RWPE2 (cell line): ENCODE measurements around the gene TRIM9.

Source experiments
- ATAC-seq: fragments of 200-7000 bp; cut with Tn5 transposase; 3 replicates; pipeline ENCODE4 v1.9.1; 2021; ENCODE audit warnings: low read depth
- DNase-seq: peaks from one replicate; pipeline ENCODE4 v3.0.0-alpha.2; 2020; ENCODE audit warnings: low spot score
- H3K27ac ChIP-seq: fragments of 450-650 bp; 2 replicates; pipeline ENCODE4 v1.5.1; 2017; ENCODE audit warnings: mild to moderate bottlenecking; ENCODE audit not compliant: poor library complexity, severe bottlenecking
- H3K27me3 ChIP-seq: fragments of 250-450 bp; sonication (Bioruptor Pico); 2 replicates; pipeline ENCODE4 v1.5.1; 2021; ENCODE audit warnings: mild to moderate bottlenecking, moderate library complexity; ENCODE audit not compliant: insufficient read depth, poor library complexity, severe bottlenecking
- H3K36me3 ChIP-seq: fragments of 250-450 bp; sonication (Bioruptor Pico); 2 replicates; pipeline ENCODE4 v1.5.1; 2020; ENCODE audit warnings: low read depth, mild to moderate bottlenecking, moderate library complexity
- H3K4me1 ChIP-seq: fragments of 250-450 bp; sonication (Bioruptor Pico); 2 replicates; pipeline ENCODE4 v1.5.1; 2021; ENCODE audit warnings: mild to moderate bottlenecking, moderate library complexity; ENCODE audit not compliant: insufficient read depth, poor library complexity, severe bottlenecking
- H3K4me3 ChIP-seq: fragments of 250-450 bp; sonication (Bioruptor Pico); 2 replicates; pipeline ENCODE4 v1.5.1; 2021; ENCODE audit warnings: mild to moderate bottlenecking, moderate library complexity; ENCODE audit not compliant: severe bottlenecking
- H3K9me3 ChIP-seq: fragments of 250-450 bp; sonication (Bioruptor Pico); 2 replicates; pipeline ENCODE4 v1.5.1; 2021; ENCODE audit warnings: mild to moderate bottlenecking, moderate library complexity; ENCODE audit not compliant: severe bottlenecking
- CTCF ChIP-seq: fragments of 450-650 bp; IDR thresholded peaks from one replicate; pipeline ENCODE4 v1.5.1; 2017; ENCODE audit warnings: mild to moderate bottlenecking, moderate library complexity; ENCODE audit not compliant: poor library complexity, severe bottlenecking

Gene TRIM9

GRCh38 chr14:50978529-50978871 is 116.4 kb downstream of the TRIM9 start:
- Histone ChIP-seq H3K27ac (no peak overlapping the region), H3K4me1 (no peaks in the 10 kb centered on the region), H3K27me3 (no peaks in the 10 kb centered on the region), H3K4me3 (no peak overlapping the region), H3K9me3 (no peaks in the 10 kb centered on the region), H3K36me3 (no peaks in the 10 kb centered on the region)
- DNase-seq (no peak), ATAC-seq (no peak)
- no peak for TF ChIP-seq CTCF

- no peak for DNase-seq
- TF ChIP-seq CTCF: no peak
- no peaks in the 10 kb centered on the region for H3K4me1 ChIP-seq
- no peaks in the 10 kb centered on the region for H3K36me3 ChIP-seq
- H3K27ac ChIP-seq: no peak overlapping the region
- no peak overlapping the region for H3K4me3 ChIP-seq
- no peaks in the 10 kb centered on the region for H3K9me3 ChIP-seq
- ATAC-seq: peak; percentile 14; the same call in 1 of the 3 replicates
- no peaks in the 10 kb centered on the region for H3K27me3 ChIP-seq
These were observed 116.9 kb downstream of the TRIM9 start for GRCh38 chr14:50977863-50978528.

GRCh38 chr14:50974118-50974517 is 120.8 kb downstream of the TRIM9 start:
- no peak overlapping the region for H3K4me3 ChIP-seq
- H3K9me3 ChIP-seq: no peaks in the 10 kb centered on the region
- peak; percentile 25; the same call in 1 of the 3 replicates for ATAC-seq
- H3K27ac ChIP-seq: no peak overlapping the region
- no peaks in the 10 kb centered on the region for H3K36me3 ChIP-seq
- H3K27me3 ChIP-seq: no peaks in the 10 kb centered on the region
- TF ChIP-seq CTCF: no peak
- no peak for DNase-seq
- no peaks in the 10 kb centered on the region for H3K4me1 ChIP-seq

GRCh38 chr14:50972734-50973133 is 122.2 kb downstream of the TRIM9 start:
- no peak for TF ChIP-seq CTCF

More at GRCh38 chr14:50972734-50973133, 122.2 kb downstream of the TRIM9 start:
- no peaks in the 10 kb centered on the region for H3K36me3 ChIP-seq
- H3K9me3 ChIP-seq: no peaks in the 10 kb centered on the region
- no peaks in the 10 kb centered on the region for H3K27me3 ChIP-seq
- no peak overlapping the region for H3K4me3 ChIP-seq
- ATAC-seq: no peak
- no peak for DNase-seq
- no peak overlapping the region for H3K27ac ChIP-seq
- no peaks in the 10 kb centered on the region for H3K4me1 ChIP-seq
